Stimulated activated CD8-positive, alpha-beta memory T cell treated with anti-CD3 and anti-CD28 coated beads, Interleukin-12 subunit alpha, Interleukin-12 subunit beta, amount 100 ng/mL, for 24 hours (primary cell): Measurements from ENCODE around the gene RASGEF1C.

Experiments
- DNase-seq: peaks from one replicate; pipeline ENCODE4 v3.0.0-alpha.2; 2020; ENCODE audit errors: extremely low read depth

Gene RASGEF1C

GRCh38 chr5:180159756-180160155, 49.3 kb downstream of the RASGEF1C start:
- no peak for DNase-seq

- DNase-seq: no peak
Measured at GRCh38 chr5:180157866-180158265, 51.1 kb downstream of the RASGEF1C start.

GRCh38 chr5:180156141-180156540, 52.9 kb downstream of the RASGEF1C start:
- no peak for DNase-seq

GRCh38 chr5:180155365-180155926, 53.6 kb downstream of the RASGEF1C start:
- DNase-seq: no peak

- DNase-seq: no peak
Measured at GRCh38 chr5:180154821-180155364, 54.1 kb downstream of the RASGEF1C start.

GRCh38 chr5:180153991-180154390, 55.0 kb downstream of the RASGEF1C start:
- no peak for DNase-seq

GRCh38 chr5:180153099-180153498, 55.9 kb downstream of the RASGEF1C start:
- no peak for DNase-seq

GRCh38 chr5:180143656-180144364, 65.2 kb downstream of the RASGEF1C start:
- no peak for DNase-seq

GRCh38 chr5:180142824-180143610, 66.0 kb downstream of the RASGEF1C start:
- no peak for DNase-seq

- DNase-seq: no peak
Measured at GRCh38 chr5:180142021-180142765, 66.8 kb downstream of the RASGEF1C start.

GRCh38 chr5:180141068-180141660, 67.8 kb downstream of the RASGEF1C start:
- no peak for DNase-seq

- no peak for DNase-seq
Measured at GRCh38 chr5:180140571-180140970, 68.4 kb downstream of the RASGEF1C start.

GRCh38 chr5:180140079-180140554, 68.9 kb downstream of the RASGEF1C start:
- no peak for DNase-seq

- DNase-seq: no peak
Measured at GRCh38 chr5:180139731-180140055, 69.3 kb downstream of the RASGEF1C start.

GRCh38 chr5:180138976-180139730, 69.9 kb downstream of the RASGEF1C start:
- no peak for DNase-seq

GRCh38 chr5:180138214-180138975, 70.6 kb downstream of the RASGEF1C start:
- DNase-seq: no peak

GRCh38 chr5:180137401-180138213, 71.4 kb downstream of the RASGEF1C start:
- no peak for DNase-seq

- DNase-seq: no peak
Measured at GRCh38 chr5:180136630-180137381, 72.2 kb downstream of the RASGEF1C start.
